ENCODE measurements around the gene TBL1X. TPM values are rescaled to one million over a fixed set of nuclear protein-coding genes. Genes with fewer than 3 reads are reported as not detected.

The TBL1X gene
- total and polyA plus RNA-seq, 2 of the 8 experiments (the other 6 are each of a cell fraction or from before 2014, with no cell fraction given) = 13.3 to 25.6 TPM

DNA sequence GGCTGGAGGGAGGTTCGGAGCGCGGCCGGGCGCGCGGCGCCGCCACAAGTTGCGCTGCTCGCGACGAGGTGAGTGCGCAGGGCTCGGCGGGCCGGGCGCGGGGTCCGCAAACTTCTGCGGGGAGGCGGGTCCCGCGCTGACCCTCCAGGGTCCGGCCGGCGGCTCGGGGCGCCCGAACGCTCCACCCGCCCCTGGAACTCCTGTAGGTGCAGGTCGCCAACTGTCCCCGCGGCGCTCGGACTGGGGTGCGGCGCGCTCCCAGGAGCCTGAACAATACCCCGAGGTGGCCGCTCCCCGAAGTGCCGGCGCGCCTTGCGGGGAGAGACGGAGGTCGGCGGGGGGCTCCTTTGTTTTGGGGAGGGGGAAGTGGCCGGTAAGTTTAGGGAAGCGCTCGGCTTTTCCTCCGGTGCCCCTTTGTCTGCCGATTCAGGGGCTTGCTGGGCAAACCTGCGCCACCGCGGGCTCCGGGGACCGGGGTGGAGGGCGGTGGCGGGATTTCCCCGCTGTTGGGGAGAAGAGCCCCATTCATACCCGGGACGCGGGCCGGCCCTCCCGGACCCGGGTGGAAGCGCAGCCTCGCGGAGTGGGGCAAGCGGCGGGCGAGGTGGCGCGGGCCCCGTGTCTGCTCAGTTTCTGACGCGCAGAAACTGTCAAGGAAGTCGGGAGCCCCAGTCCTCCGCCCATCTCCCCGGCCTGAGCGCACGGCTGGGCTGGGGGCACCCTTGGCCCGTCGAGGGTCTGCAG lies 694 bp downstream of the TBL1X start:
- Histone ChIP-seq H2BK120ac (replicated peaks; ENCODE audit: low read depth, low read length) (no peak overlapping the region), H2BK12ac (ENCODE audit: low read depth, low read length) (no peak overlapping the region), H2AFZ (ENCODE audit: low read length) (no peak overlapping the region), H4K91ac (replicated peaks; ENCODE audit: insufficient read length, low read length) (peak overlapping the region; percentile 40), H3K4me1 (replicated peaks in 1 of 4; ENCODE audit: control insufficient read depth in 3 of 4, insufficient read depth in 4 of 4, low read length in 3 of 4) (peaks cover 0 to 10% (median 3%) of the 10 kb centered on the region in 4 experiments; a peak in 2 of 7 replicates), H3K4ac (replicated peaks; ENCODE audit: insufficient read length, low read depth, low read length) (no peak overlapping the region), H3K27me3 (replicated peaks in 1 of 4; ENCODE audit: control insufficient read depth in 3 of 4, extremely low read depth in 1 of 4, insufficient read depth in 3 of 4, low read length in 3 of 4) (no peaks in the 10 kb centered on the region), H3K14ac (ENCODE audit: insufficient read length) (no peak overlapping the region), H3K27ac (ENCODE audit: low read depth, low read length) (no peak overlapping the region), H4K5ac (ENCODE audit: insufficient read length, low read depth, low read length) (no peak overlapping the region), H2BK15ac (ENCODE audit: low read length) (no peak overlapping the region), H2BK5ac (ENCODE audit: low read depth, low read length) (no peak overlapping the region), H3K36me3 (ENCODE audit: control insufficient read depth in 2 of 4, insufficient read depth in 4 of 4, low read length in 3 of 4) (peaks cover 0 to 3% (median 0%) of the 10 kb centered on the region in 4 experiments; a peak in 1 of 8 replicates), H3K9ac (replicated peaks in 1 of 4; ENCODE audit: extremely low read depth in 1 of 4, low read depth in 3 of 4, low read length in 3 of 4) (peak overlapping the region in 3 of 4 experiments; percentile 38 to 62 (median 61); a peak in 5 of 7 replicates), H2BK20ac (ENCODE audit: low read length) (no peak overlapping the region), H3K79me1 (ENCODE audit: low read depth, low read length) (no peaks in the 10 kb centered on the region), H3K9me3 (ENCODE audit: insufficient read depth in 2 of 2, low read depth in 1 of 2, low read length in 1 of 2) (no peaks in the 10 kb centered on the region), H4K20me1 (replicated peaks in 1 of 2; ENCODE audit: control insufficient read depth in 1 of 2, insufficient read depth in 2 of 2, low read length in 2 of 2) (peaks cover 0 to 1% of the 10 kb centered on the region in 2 experiments), H2AK5ac (ENCODE audit: low read depth, low read length) (no peak overlapping the region), H3K79me2 (ENCODE audit: control insufficient read depth in 1 of 2, insufficient read depth in 2 of 2, low read length in 2 of 2) (peaks cover 0 to 40% of the 10 kb centered on the region in 2 experiments; a peak in 2 of 4 replicates), H3K18ac (ENCODE audit: extremely low read depth, low read length) (no peak overlapping the region), H3K56ac (replicated peaks; ENCODE audit: insufficient read length, low read depth, low read length) (no peak overlapping the region), H3K23ac (ENCODE audit: insufficient read length) (no peak overlapping the region), H3K4me3 (ENCODE audit: extremely low read depth in 1 of 4, insufficient read depth in 2 of 4, low read depth in 3 of 4, low read length in 4 of 4) (peak overlapping the region; percentile 52 to 73 (median 64)), H4K8ac (ENCODE audit: extremely low read depth, insufficient read depth, low read length) (peak overlapping the region; percentile 51), H3K4me2 (ENCODE audit: insufficient read depth in 1 of 2, low read depth in 2 of 2, low read length in 2 of 2) (peak overlapping the region; percentile 67 to 90), H3K23me2 (ENCODE audit: low read depth, low read length) (peaks cover 10% of the 10 kb centered on the region; the same call in 1 of the 2 replicates)
- POLR2A ChIA-PET (ENCODE audit: partially characterized antibody) = no interaction called here
- WGBS, 2 experiments (ENCODE audit: extremely low coverage in 1 of 2, insufficient coverage in 1 of 2, insufficient read length in 1 of 2, insufficient replicate concordance in 2 of 2, low coverage in 1 of 2, low lambda C conversion rate in 2 of 2, missing lambda C conversion rate in 1 of 2) = no CpG with 5 or more reads among the region's 87 CpGs
- CTCF ChIA-PET (ENCODE audit: partially characterized antibody) = no interaction called here
- peak in 1 of 2 experiments; percentile 59 for DNase-seq (ENCODE audit: low read depth in 1 of 2, low spot score in 2 of 2)
- FAIRE-seq = no peak
- TF ChIP-seq RAD21 (IDR thresholded peaks at IDR 0.05 in 1 of 2, conservative IDR thresholded peaks at IDR 0.05 in 1 of 2; ENCODE audit: low read depth in 2 of 2, low read length in 2 of 2) = no peak
- no peak for TF ChIP-seq CTBP2 (IDR thresholded peaks at IDR 0.05; ENCODE audit: borderline replicate concordance, insufficient read depth, insufficient read length, low read length)
- no peak for TF ChIP-seq TCF12 (IDR thresholded peaks at IDR 0.05; ENCODE audit: low read depth, low read length)
- TF ChIP-seq BACH1 (IDR thresholded peaks at IDR 0.05; ENCODE audit: low read length) = no peak

Data from H1 (cell line).